SU-DHL-6 (cell line): Measurements from ENCODE around the gene CPNE8.

ENCODE experiments used
- H2AFZ ChIP-seq: fragments of 200-600 bp; sonication (generic); 2 replicates; pipeline ENCODE4 v1.6.1; 2014; ENCODE audit warnings: low read depth, mild to moderate bottlenecking, moderate library complexity, mixed read lengths, antibody characterized with exemption, low read length; ENCODE audit not compliant: severe bottlenecking
- H3F3A ChIP-seq: fragments of 200-600 bp; shearing (Covaris generic); 2 replicates; pipeline ENCODE4 v1.6.0; 2016; ENCODE audit warnings: antibody characterized with exemption, mild to moderate bottlenecking; ENCODE audit not compliant: insufficient read depth
- H3K27ac ChIP-seq: fragments of 200-600 bp; sonication (generic); 2 replicates; pipeline ENCODE4 v1.5.1; 2016; ENCODE audit warnings: low read depth, mild to moderate bottlenecking, low read length, moderate library complexity, mixed read lengths
- H3K27me3 ChIP-seq: fragments of 200-600 bp; sonication (generic), shearing (Covaris generic); 2 replicates; pipeline ENCODE4 v1.6.0; 2014; ENCODE audit warnings: mild to moderate bottlenecking, low read length
- H3K36me3 ChIP-seq: fragments of 200-600 bp; sonication (generic); 2 replicates; pipeline ENCODE4 v1.6.1; 2014; ENCODE audit warnings: mild to moderate bottlenecking, low read length, mixed read lengths
- H3K4me2 ChIP-seq: fragments of 300-600, 200-600 bp; shearing (Covaris generic), sonication (generic); 2 replicates; pipeline ENCODE4 v1.6.0; 2014; ENCODE audit warnings: low read length, low read depth, mild to moderate bottlenecking; ENCODE audit not compliant: poor library complexity, severe bottlenecking
- H3K4me3 ChIP-seq: fragments of 200-600 bp; sonication (generic); 2 replicates; pipeline ENCODE4 v1.5.1; 2014; ENCODE audit warnings: antibody characterized with exemption, low read length, mild to moderate bottlenecking, mixed read lengths; ENCODE audit not compliant: insufficient read depth, poor library complexity, severe bottlenecking
- H3K79me2 ChIP-seq: fragments of 200-600 bp; sonication (generic); 2 replicates; pipeline ENCODE4 v1.6.1; 2014; ENCODE audit warnings: mild to moderate bottlenecking, low read length, moderate library complexity; ENCODE audit not compliant: insufficient read depth
- H3K9ac ChIP-seq: fragments of 200-600 bp; sonication (generic); 2 replicates; pipeline ENCODE4 v1.7.0; 2014; ENCODE audit warnings: mild to moderate bottlenecking, low read length
- H3K9me2 ChIP-seq: fragments of 200-600 bp; sonication (generic); replicated peaks from 2 replicates; pipeline ENCODE4 v1.6.1; 2014; ENCODE audit warnings: low read length; ENCODE audit not compliant: insufficient read depth
- H3K9me3 ChIP-seq: fragments of 200-600 bp; sonication (generic); 2 replicates; pipeline ENCODE4 v1.6.1; 2014; ENCODE audit warnings: low read length, mixed read lengths; ENCODE audit not compliant: insufficient read depth
- H4K20me1 ChIP-seq: fragments of 200-600 bp; sonication (generic); 2 replicates; pipeline ENCODE4 v1.6.1; 2014; ENCODE audit warnings: low read depth, mild to moderate bottlenecking, antibody characterized with exemption, low read length, moderate library complexity, mixed read lengths
- CTCF ChIP-seq: fragments of 200-600 bp; sonication (generic); IDR thresholded peaks from one replicate; pipeline ENCODE4 v1.5.1; 2017; ENCODE audit warnings: antibody characterized with exemption, mild to moderate bottlenecking, low read length, moderate library complexity; ENCODE audit not compliant: insufficient read depth, poor library complexity, severe bottlenecking
- EZH2phosphoT487 ChIP-seq: fragments of 200-600 bp; sonication (generic), shearing (Covaris generic); conservative IDR thresholded peaks from 2 replicates; pipeline ENCODE4 v1.6.1; 2018; ENCODE audit warnings: mild to moderate bottlenecking, antibody characterized with exemption, low read length, moderate library complexity, mixed read lengths

CPNE8 gene

GRCh38 chr12:38934686-38935085 is 29.3 kb upstream of the CPNE8 start:
- Histone ChIP-seq H3K36me3 (no peaks in the 10 kb centered on the region), H3K9ac (no peak overlapping the region), H3K9me2 (no peaks in the 10 kb centered on the region), H3K4me3 (no peak overlapping the region), H3K79me2 (no peaks in the 10 kb centered on the region), H3K27ac (no peak overlapping the region), H2AFZ (no peak overlapping the region), H3K27me3 (no peaks in the 10 kb centered on the region), H3F3A (no peaks in the 10 kb centered on the region), H3K4me2 (no peak overlapping the region), H3K9me3 (peaks cover 7% of the 10 kb centered on the region; the same call in 1 of the 2 replicates), H4K20me1 (no peaks in the 10 kb centered on the region)
- TF ChIP-seq EZH2phosphoT487 (no peak), CTCF (no peak)

DNA sequence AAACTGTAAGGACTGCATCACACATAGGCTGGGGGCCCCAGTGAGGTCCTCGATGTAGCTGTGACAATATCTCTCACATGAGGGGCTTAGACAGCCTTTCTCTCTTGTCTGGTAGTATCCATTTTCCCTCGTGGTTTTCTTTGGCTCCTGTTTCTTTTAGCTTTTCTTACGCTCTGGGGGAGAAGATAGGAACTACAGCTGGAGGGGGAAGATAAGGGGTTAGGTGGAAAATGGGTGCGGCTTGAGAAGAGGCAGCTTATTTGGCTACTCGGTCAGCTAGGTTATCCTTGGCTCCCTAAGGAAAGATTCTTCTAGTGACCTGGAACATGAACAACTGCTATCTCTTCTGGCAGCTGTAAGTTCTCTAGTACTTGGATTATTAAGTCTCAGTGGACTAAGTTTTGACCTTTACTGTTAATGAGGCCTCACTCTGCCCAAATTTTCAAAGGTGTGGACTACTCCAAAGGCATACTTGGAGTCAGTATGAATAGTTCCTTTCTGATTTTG is 28.7 kb upstream of the CPNE8 start:
- Histone ChIP-seq H3K79me2 (no peaks in the 10 kb centered on the region), H4K20me1 (no peaks in the 10 kb centered on the region), H3F3A (no peaks in the 10 kb centered on the region), H3K9me2 (no peaks in the 10 kb centered on the region), H3K9ac (no peak overlapping the region), H3K9me3 (peaks cover 7% of the 10 kb centered on the region; the same call in 1 of the 2 replicates), H3K27ac (no peak overlapping the region), H3K27me3 (no peaks in the 10 kb centered on the region), H3K36me3 (no peaks in the 10 kb centered on the region), H2AFZ (no peak overlapping the region), H3K4me2 (no peak overlapping the region), H3K4me3 (no peak overlapping the region)
- TF ChIP-seq CTCF: no peak
- TF ChIP-seq EZH2phosphoT487: no peak

DNA sequence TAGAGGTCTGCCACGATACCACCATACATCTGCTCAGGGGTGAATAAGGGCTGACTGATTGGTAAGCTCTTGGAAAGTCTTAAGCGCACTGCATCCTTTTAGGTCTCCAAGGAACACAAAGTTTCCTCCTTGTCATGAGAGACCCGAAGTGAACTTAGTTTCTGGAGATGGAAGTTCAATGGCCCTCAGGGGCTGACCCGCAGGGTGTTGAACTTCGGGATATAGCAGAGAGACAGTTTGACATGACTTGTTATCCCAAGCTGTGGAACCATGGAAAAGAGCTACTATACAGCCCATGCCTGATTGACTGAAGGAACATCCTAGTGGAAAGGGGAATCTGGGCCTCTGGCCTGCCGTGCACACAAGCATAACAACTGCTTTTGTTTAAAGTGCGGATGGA is 26.9 kb upstream of the CPNE8 start:
- Histone ChIP-seq H3K4me3 (no peak overlapping the region), H2AFZ (no peak overlapping the region), H3K27ac (no peak overlapping the region), H3K36me3 (no peaks in the 10 kb centered on the region), H3K27me3 (no peaks in the 10 kb centered on the region), H4K20me1 (no peaks in the 10 kb centered on the region), H3K9ac (no peak overlapping the region), H3K9me3 (peaks cover 2% of the 10 kb centered on the region; the same call in 1 of the 2 replicates), H3K4me2 (no peak overlapping the region), H3F3A (no peaks in the 10 kb centered on the region), H3K9me2 (0 out of 2 replicates have a peak, but pooled peaks cover 2% of the 10 kb centered on the region), H3K79me2 (no peaks in the 10 kb centered on the region)
- TF ChIP-seq EZH2phosphoT487: no peak
- no peak for TF ChIP-seq CTCF
